ENCODE measurements around the gene SHCBP1. TPM values are rescaled to one million over a fixed set of nuclear protein-coding genes. Genes with fewer than 3 reads are reported as not detected.
A peak's percentile ranks its signal among the peaks of the same experiment; 100 is the strongest.

The SHCBP1 gene
- total RNA-seq (ENCODE audit: low replicate concordance): 13.4 and 18.7 TPM in 2 replicates

- no peaks in the 10 kb centered on the region for H3K27me3 ChIP-seq
- no peak within 1 kb of the TSS for H3K27ac ChIP-seq
- peak within 1 kb of the TSS; percentile 95 for H3K4me3 Mint-ChIP-seq
- no peaks in the 10 kb centered on the region for H4K20me1 ChIP-seq (ENCODE audit: low read depth)
- DNase-seq (ENCODE audit: low spot score): peak; percentile 90
- no peaks in the 10 kb centered on the region for H3K9me3 Mint-ChIP-seq
- no peaks in the 10 kb centered on the region for H3K36me3 Mint-ChIP-seq
- H3K36me3 ChIP-seq: peaks cover 8% of the 10 kb centered on the region
- H3K79me2 ChIP-seq (ENCODE audit: low read depth): peaks cover 27% of the 10 kb centered on the region
- no peaks in the 10 kb centered on the region for H3K9me3 ChIP-seq (ENCODE audit: low read depth)
- H3K4me2 ChIP-seq: peak within 1 kb of the TSS; percentile 93
- H3K4me1 Mint-ChIP-seq: peaks cover 15% of the 10 kb centered on the region
- H3K27me3 Mint-ChIP-seq (ENCODE audit: insufficient read depth, low read depth): no peaks in the 10 kb centered on the region
- H3K9ac ChIP-seq: peak within 1 kb of the TSS; percentile 68
- peaks cover 4% of the 10 kb centered on the region for H3F3A ChIP-seq (ENCODE audit: low read depth)
- peak within 1 kb of the TSS; percentile 74 for H2AFZ ChIP-seq (replicated peaks)
- peak within 1 kb of the TSS; percentile 84 for H3K4me3 ChIP-seq
- TF ChIP-seq EZH2 (IDR thresholded peaks at IDR 0.05): no peak
- peaks cover 10% of the 10 kb centered on the region for H3K4me1 ChIP-seq
- H3K27ac Mint-ChIP-seq: peak within 1 kb of the TSS; percentile 89
These were observed at the start of gene SHCBP1 for GRCh38 chr16:46621006-46621933. Gene SHCBP1, minus strand, starts transcription at chr16:46621379. Its CDS starts 20 bp downstream, at chr16:46621359.

- DNase-seq (ENCODE audit: low spot score): no peak
- Mint-ChIP-seq H3K27me3 (ENCODE audit: insufficient read depth, low read depth) (peaks cover 2% of the 10 kb centered on the region), H3K4me3 (no peak overlapping the region), H3K27ac (no peak overlapping the region), H3K4me1 (no peaks in the 10 kb centered on the region), H3K9me3 (no peaks in the 10 kb centered on the region), H3K36me3 (peaks cover 22% of the 10 kb centered on the region)
- Histone ChIP-seq H3K27me3 (no peaks in the 10 kb centered on the region), H3K36me3 (peaks cover 23% of the 10 kb centered on the region), H3K4me1 (no peaks in the 10 kb centered on the region), H3K9ac (no peak overlapping the region), H3K4me2 (no peak overlapping the region), H2AFZ (replicated peaks) (no peak overlapping the region), H3F3A (ENCODE audit: low read depth) (peaks cover 3% of the 10 kb centered on the region), H3K79me2 (ENCODE audit: low read depth) (no peaks in the 10 kb centered on the region), H4K20me1 (ENCODE audit: low read depth) (no peaks in the 10 kb centered on the region), H3K27ac (no peak overlapping the region), H3K4me3 (no peak overlapping the region), H3K9me3 (ENCODE audit: low read depth) (no peaks in the 10 kb centered on the region)
- TF ChIP-seq EZH2phosphoT487 (IDR thresholded peaks at IDR 0.05) (no peak), EZH2 (IDR thresholded peaks at IDR 0.05) (no peak), CTCF (IDR thresholded peaks at IDR 0.05) (no peak)
These were observed 40.9 kb upstream of the SHCBP1 start for GRCh38 chr16:46662123-46662522.

- peaks cover 3% of the 10 kb centered on the region for H3F3A ChIP-seq (ENCODE audit: low read depth)
- no peak overlapping the region for H3K27ac Mint-ChIP-seq
These were observed 37.7 kb upstream of the SHCBP1 start for GRCh38 chr16:46658925-46659324.

More at GRCh38 chr16:46658925-46659324, 37.7 kb upstream of the SHCBP1 start:
- Histone ChIP-seq H3K4me2 (no peak overlapping the region), H3K4me1 (no peaks in the 10 kb centered on the region), H4K20me1 (ENCODE audit: low read depth) (no peaks in the 10 kb centered on the region), H3K4me3 (no peak overlapping the region), H2AFZ (replicated peaks) (no peak overlapping the region), H3K27me3 (no peaks in the 10 kb centered on the region), H3K79me2 (ENCODE audit: low read depth) (no peaks in the 10 kb centered on the region), H3K27ac (no peak overlapping the region), H3K9ac (no peak overlapping the region), H3K36me3 (peaks cover 15% of the 10 kb centered on the region), H3K9me3 (ENCODE audit: low read depth) (no peaks in the 10 kb centered on the region)
- Mint-ChIP-seq H3K27me3 (ENCODE audit: insufficient read depth, low read depth) (peaks cover 4% of the 10 kb centered on the region), H3K36me3 (peaks cover 23% of the 10 kb centered on the region), H3K4me3 (no peak overlapping the region), H3K4me1 (no peaks in the 10 kb centered on the region), H3K9me3 (no peaks in the 10 kb centered on the region)
- no peak for TF ChIP-seq EZH2phosphoT487 (IDR thresholded peaks at IDR 0.05)
- no peak for TF ChIP-seq CTCF (IDR thresholded peaks at IDR 0.05)
- TF ChIP-seq EZH2 (IDR thresholded peaks at IDR 0.05): no peak
- no peak for DNase-seq (ENCODE audit: low spot score)
